Common myeloid progenitor, CD34-positive (primary cell): ENCODE data around the gene OGFOD2.

Source experiments
- CTCF ChIA-PET: fragments of 350-600 bp; sonication (Branson Sonifier 250); formaldehyde crosslinking; loops from one replicate; lab custom pipeline; 2021; ENCODE audit warnings: antibody characterized with exemption; lab: Charles Lee
- POLR2A ChIA-PET: fragments of 350-600 bp; sonication (Branson Sonifier 250); formaldehyde crosslinking; loops from one replicate; lab custom pipeline; 2021; ENCODE audit warnings: antibody characterized with exemption; lab: Charles Lee
- DNase-seq, 3 donors: peaks; one replicate each; pipeline versions ENCODE4 v3.0.0 to v3.0.0-alpha.2; 2013
- H3K27ac ChIP-seq, 2 experiments: 1 replicate in 1 of 2; 2 replicates in 1 of 2; pipeline ENCODE4 v1.7.0; 2013; ENCODE audit warnings: inconsistent platforms in 2 of 2, low read length in 2 of 2, mild to moderate bottlenecking in 2 of 2, low read depth in 1 of 2, moderate library complexity in 1 of 2; ENCODE audit not compliant: severe bottlenecking in 2 of 2, insufficient read depth in 1 of 2, poor library complexity in 1 of 2
- H3K27me3 ChIP-seq, 5 experiments: replicated peaks in 2 of 5; 1 replicate in 3 of 5; 2 replicates in 2 of 5; pipeline versions ENCODE4 v1.6.1 to v1.7.0; 2013; ENCODE audit warnings: low read length in 4 of 5, mild to moderate bottlenecking in 2 of 5, moderate library complexity in 2 of 5, inconsistent platforms in 1 of 5; ENCODE audit not compliant: insufficient read depth in 5 of 5, control insufficient read depth in 4 of 5
- H3K36me3 ChIP-seq, 4 experiments: 1 replicate in 2 of 4; 2 replicates in 2 of 4; pipeline versions ENCODE4 v1.6.1 to v1.7.0; 2013; ENCODE audit warnings: low read length in 3 of 4, control low read depth in 1 of 4, mild to moderate bottlenecking in 1 of 4; ENCODE audit not compliant: control insufficient read depth in 4 of 4, insufficient read depth in 4 of 4
- H3K4me1 ChIP-seq, 4 experiments: 1 replicate in 3 of 4; 2 replicates in 1 of 4; pipeline versions ENCODE4 v1.6.1 to v1.7.1; 2013; ENCODE audit warnings: low read length in 3 of 4, mild to moderate bottlenecking in 3 of 4, control low read depth in 1 of 4, inconsistent platforms in 1 of 4, moderate library complexity in 1 of 4; ENCODE audit not compliant: control insufficient read depth in 4 of 4, insufficient read depth in 4 of 4; ENCODE audit errors: control extremely low read depth in 1 of 4
- H3K4me3 ChIP-seq, 7 experiments: 1 replicate in 4 of 7; 2 replicates in 3 of 7; pipeline versions ENCODE4 v1.5.1 to v1.7.0; 2013; ENCODE audit warnings: mild to moderate bottlenecking in 7 of 7, low read length in 6 of 7, moderate library complexity in 6 of 7, inconsistent platforms in 2 of 7, low read depth in 2 of 7, control low read depth in 1 of 7; ENCODE audit not compliant: insufficient read depth in 4 of 7, control insufficient read depth in 1 of 7; ENCODE audit errors: extremely low read depth in 1 of 7
- H3K9me3 ChIP-seq, 5 experiments: 1 replicate in 4 of 5; 2 replicates in 1 of 5; pipeline versions ENCODE4 v1.6.1 to v1.7.1; 2013; ENCODE audit warnings: low read length in 4 of 5, mild to moderate bottlenecking in 2 of 5, inconsistent platforms in 1 of 5, low read depth in 1 of 5, moderate library complexity in 1 of 5; ENCODE audit not compliant: control insufficient read depth in 4 of 5, insufficient read depth in 2 of 5; ENCODE audit errors: control extremely low read depth in 1 of 5
- WGBS: methylation state at CpG from one replicate; pipeline ENCODE4 v1.1.5; 2013; ENCODE audit not compliant: insufficient coverage; 5-methylcytosine and 5-hydroxymethylcytosine counted together

The OGFOD2 gene

GRCh38 chr12:122991623-122992275 lies 16.7 kb downstream of the OGFOD2 start:
- Histone ChIP-seq H3K27ac (no peak overlapping the region), H3K4me3 (no peak overlapping the region), H3K36me3 (peaks cover 0 to 57% (median 19%) of the 10 kb centered on the region in 4 experiments), H3K27me3 (no peaks in the 10 kb centered on the region), H3K4me1 (no peaks in the 10 kb centered on the region), H3K9me3 (no peaks in the 10 kb centered on the region)
- 96% methylated on average over 26 of the region's 27 CpGs for WGBS
- ChIA-PET CTCF (interaction anchor here (1.0 to 1.7 kb wide), 3 partner anchors 28 to 117 kb away, joined by 3 to 5 read pairs (median 4); no protein-coding TSS in a partner anchor), POLR2A (no interaction called here)
- no peak for DNase-seq

GRCh38 chr12:122992386-122992785 lies 17.3 kb downstream of the OGFOD2 start:
- H3K27me3 ChIP-seq: no peaks in the 10 kb centered on the region
- H3K4me3 ChIP-seq: no peak overlapping the region
- H3K9me3 ChIP-seq: no peaks in the 10 kb centered on the region
- no peaks in the 10 kb centered on the region for H3K4me1 ChIP-seq
- ChIA-PET CTCF (interaction anchor here (0.6 to 1.6 kb wide), 4 partner anchors 14 to 107 kb away, joined by 3 to 4 read pairs (median 4); no protein-coding TSS in a partner anchor), POLR2A (no interaction called here)
- no peak overlapping the region for H3K27ac ChIP-seq
- WGBS: 96% methylated on average over 15 of the region's 19 CpGs
- no peak for DNase-seq
- H3K36me3 ChIP-seq: peaks cover 0 to 57% (median 17%) of the 10 kb centered on the region in 4 experiments

- H3K27ac ChIP-seq: no peak overlapping the region
- POLR2A ChIA-PET: no interaction called here
- 100% methylated on average over 3 of the region's 10 CpGs for WGBS
- no peak overlapping the region for H3K4me3 ChIP-seq
- no peak for DNase-seq
- H3K36me3 ChIP-seq: peaks cover 0 to 48% (median 11%) of the 10 kb centered on the region in 4 experiments
- H3K27me3 ChIP-seq: no peaks in the 10 kb centered on the region
- CTCF ChIA-PET: interaction anchor here (1.0 to 1.6 kb wide), 2 partner anchors 18 to 133 kb away, joined by 4 to 5 read pairs; no protein-coding TSS in a partner anchor
- H3K9me3 ChIP-seq: no peaks in the 10 kb centered on the region
- H3K4me1 ChIP-seq: no peaks in the 10 kb centered on the region
Measured at GRCh38 chr12:122994140-122994675, 19.2 kb downstream of the OGFOD2 start.

- DNase-seq: no peak
- peaks cover 0 to 48% (median 12%) of the 10 kb centered on the region in 4 experiments for H3K36me3 ChIP-seq
- H3K9me3 ChIP-seq: no peaks in the 10 kb centered on the region
- H3K4me1 ChIP-seq: peaks cover 0 to 3% (median 0%) of the 10 kb centered on the region in 4 experiments
- no peak overlapping the region for H3K27ac ChIP-seq
- CTCF ChIA-PET: no interaction called here
- H3K4me3 ChIP-seq: no peak overlapping the region
- POLR2A ChIA-PET: no interaction called here
- H3K27me3 ChIP-seq: no peaks in the 10 kb centered on the region
- WGBS: 95% methylated on average over 13 of the region's 13 CpGs
Measured at GRCh38 chr12:122994781-122995502, 19.9 kb downstream of the OGFOD2 start.

GRCh38 chr12:122995503-122996187 lies 20.6 kb downstream of the OGFOD2 start:
- ChIA-PET POLR2A (no interaction called here), CTCF (no interaction called here)
- H3K27me3 ChIP-seq: no peaks in the 10 kb centered on the region
- H3K4me3 ChIP-seq: no peak overlapping the region
- H3K9me3 ChIP-seq: no peaks in the 10 kb centered on the region
- no peak for DNase-seq
- no peak overlapping the region for H3K27ac ChIP-seq
- peaks cover 0 to 50% (median 12%) of the 10 kb centered on the region in 4 experiments for H3K36me3 ChIP-seq
- peaks cover 0 to 4% (median under 1%) of the 10 kb centered on the region in 4 experiments for H3K4me1 ChIP-seq
- WGBS: over 99% methylated on average over 17 of the region's 20 CpGs

GRCh38 chr12:122996188-122996601 lies 21.2 kb downstream of the OGFOD2 start:
- peaks cover 0 to 53% (median 13%) of the 10 kb centered on the region in 4 experiments for H3K36me3 ChIP-seq
- H3K4me3 ChIP-seq: no peak overlapping the region
- no peaks in the 10 kb centered on the region for H3K9me3 ChIP-seq
- WGBS: 99% methylated on average over 7 of the region's 7 CpGs
- H3K4me1 ChIP-seq: peaks cover 0 to 4% (median under 1%) of the 10 kb centered on the region in 4 experiments
- no peak for DNase-seq
- ChIA-PET POLR2A (no interaction called here), CTCF (no interaction called here)
- H3K27ac ChIP-seq: no peak overlapping the region
- H3K27me3 ChIP-seq: no peaks in the 10 kb centered on the region
